ENCODE results near the gene TRAPPC8.

GRCh38 chr18:31877900-31878299 is 65.0 kb downstream of the TRAPPC8 start:
- TF ChIP-seq ZNF160 (CRISPR knock-in tag; IDR thresholded peaks at IDR 0.05) (no peak), POLR2AphosphoS5 (IDR thresholded peaks at IDR 0.05; ENCODE audit: low read depth, low read length) (no peak)
